GM19023 (cell line): ENCODE data around the gene LHX6.

Source experiments
- ATAC-seq: cut with Tn5 transposase; IDR thresholded peaks from one replicate; pipeline ENCODE4 v1.9.1; 2021; ENCODE audit warnings: mild to moderate bottlenecking, moderate library complexity; ENCODE audit not compliant: unreplicated experiment

The LHX6 gene

DNA sequence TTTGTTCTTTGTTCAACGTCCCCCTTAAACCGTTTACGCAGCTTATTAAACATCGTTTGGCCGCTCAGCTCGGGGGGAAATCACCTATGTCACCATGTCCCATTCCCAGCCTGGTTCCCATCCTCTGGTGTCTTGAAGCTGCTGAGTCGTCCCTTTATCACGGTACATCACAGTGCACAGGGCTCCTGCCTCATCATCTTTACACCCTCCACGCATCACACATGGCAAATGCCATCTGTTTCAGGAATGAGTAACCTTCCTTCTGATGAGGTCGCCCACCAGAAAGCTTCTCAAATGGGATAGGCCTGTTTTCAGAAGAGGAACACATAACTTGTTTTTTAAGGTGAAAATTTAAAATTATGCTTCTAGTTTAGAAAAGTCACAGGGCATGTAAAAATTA is 7.9 kb upstream of the LHX6 start:
- ATAC-seq = no peak

DNA sequence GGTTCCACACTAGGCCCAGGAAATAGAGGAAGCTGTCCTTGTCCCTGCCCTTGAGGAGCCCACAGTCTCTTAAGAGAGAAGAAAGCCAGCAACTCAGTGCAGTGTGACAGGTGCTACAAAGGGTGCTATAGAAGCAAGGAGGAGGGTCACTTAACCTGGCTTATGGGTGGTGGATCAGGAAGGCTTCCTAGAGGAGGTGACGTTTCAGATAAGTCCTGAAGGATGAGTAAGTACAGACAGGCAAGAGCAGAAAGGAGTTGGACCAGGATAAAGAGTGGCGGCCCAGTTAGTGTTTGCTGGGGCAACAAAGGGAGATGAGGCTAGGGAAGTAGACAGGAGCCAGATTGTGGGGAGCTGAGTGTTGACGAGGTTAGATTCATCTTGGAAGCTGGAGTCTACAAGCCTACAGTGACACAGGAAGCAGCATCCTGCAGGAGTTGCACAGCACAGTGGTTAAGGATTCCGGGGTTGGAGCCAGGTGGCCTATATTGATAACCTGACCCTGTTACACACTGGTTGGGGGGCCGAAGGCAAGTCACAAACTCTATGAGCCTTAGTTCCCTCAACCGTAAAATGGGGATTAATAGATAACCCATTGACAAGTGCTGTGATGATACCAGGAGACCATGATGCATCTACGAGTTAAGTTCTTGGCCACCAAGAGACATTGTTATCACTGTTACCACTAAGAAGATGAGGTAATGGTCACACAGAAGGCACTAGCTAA is 5.4 kb upstream of the LHX6 start:
- no peak for ATAC-seq

DNA sequence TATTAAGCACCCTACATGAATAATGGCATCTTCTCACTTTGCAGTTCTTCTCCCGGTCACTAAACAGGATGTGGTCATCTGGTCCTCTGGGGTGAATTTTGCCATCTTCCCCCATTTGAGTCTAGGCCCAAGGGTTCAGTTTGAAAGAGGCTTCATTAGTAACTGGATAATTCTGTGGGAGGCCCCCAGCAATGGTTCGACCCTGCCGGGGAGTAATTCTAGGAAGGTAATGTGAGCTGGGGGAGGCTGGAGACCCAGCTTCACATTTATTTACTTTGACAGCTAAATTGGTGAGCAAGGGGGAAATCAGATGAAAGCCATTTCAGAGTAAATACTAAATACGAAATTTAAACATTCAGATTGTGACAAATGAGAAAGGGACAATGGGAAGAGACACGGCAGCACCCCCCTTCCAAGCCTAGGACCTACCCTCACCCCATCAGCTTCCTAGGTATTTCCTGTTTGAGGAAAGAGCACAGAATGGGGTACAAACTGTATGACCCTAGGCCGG is 4.1 kb upstream of the LHX6 start:
- no peak for ATAC-seq

- no peak for ATAC-seq
Observed at GRCh38 chr9:122229485-122229837, 704 bp upstream of the LHX6 start.

DNA sequence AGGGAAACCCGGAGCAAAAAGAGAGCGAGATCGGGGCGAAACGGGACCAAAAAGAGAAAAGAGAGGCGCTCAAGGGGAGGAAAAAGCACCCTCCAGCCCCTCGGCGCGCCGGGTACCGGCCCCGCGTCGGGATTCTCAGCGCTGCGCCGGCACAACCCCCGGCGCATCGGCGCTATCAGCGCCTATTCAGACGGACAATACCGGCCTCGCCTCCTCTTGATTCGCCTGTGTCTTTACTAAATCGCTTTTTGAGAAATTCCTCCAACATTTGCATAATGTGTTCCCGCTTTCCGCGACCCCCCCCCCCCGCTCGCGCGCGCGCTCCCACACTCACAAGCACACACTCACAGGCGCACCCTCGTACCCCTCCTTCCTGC is 578 bp downstream of the LHX6 start:
- no peak for ATAC-seq

GRCh38 chr9:122227575-122227900 is 1.2 kb downstream of the LHX6 start:
- ATAC-seq = no peak

DNA sequence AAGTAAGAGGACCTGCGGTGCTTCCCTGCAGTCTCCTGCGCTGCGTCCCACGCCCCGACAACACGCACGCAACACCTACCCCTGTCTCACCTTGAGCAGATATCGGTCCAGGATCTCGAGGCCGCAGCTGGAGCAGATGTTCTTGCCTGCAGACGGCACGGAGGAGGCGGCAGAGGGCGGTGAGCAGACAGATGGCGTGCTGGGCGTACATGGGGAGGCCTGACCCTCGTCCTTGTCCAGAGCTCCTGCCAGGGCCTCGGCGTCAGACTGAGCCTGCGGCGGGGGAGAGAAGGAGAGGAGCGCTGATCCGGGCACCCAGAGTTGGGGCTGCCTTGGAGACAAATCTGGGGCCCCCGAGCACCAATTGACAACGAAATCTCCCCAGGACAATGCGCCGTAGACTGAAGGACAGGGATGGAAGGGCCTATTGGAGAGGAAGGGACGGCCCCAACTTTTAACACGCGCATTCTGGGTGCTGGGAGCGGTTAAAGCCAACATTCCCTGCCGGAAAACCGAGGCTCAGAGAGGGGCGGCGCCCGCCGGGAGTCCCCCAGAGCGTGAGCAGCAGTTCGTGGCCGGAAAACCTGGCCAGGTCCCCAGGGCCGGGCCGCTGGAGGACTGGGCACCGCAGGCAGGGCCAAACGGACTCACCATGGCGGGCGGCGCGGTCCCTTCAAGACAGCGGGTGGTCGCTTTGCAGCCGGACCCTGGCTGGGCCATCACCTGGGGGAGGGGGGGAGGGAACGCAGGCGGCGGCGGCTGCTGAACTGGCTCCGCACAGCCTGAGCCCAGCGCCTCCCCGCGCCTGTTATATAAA is 1.8 kb downstream of the LHX6 start:
- no peak for ATAC-seq

DNA sequence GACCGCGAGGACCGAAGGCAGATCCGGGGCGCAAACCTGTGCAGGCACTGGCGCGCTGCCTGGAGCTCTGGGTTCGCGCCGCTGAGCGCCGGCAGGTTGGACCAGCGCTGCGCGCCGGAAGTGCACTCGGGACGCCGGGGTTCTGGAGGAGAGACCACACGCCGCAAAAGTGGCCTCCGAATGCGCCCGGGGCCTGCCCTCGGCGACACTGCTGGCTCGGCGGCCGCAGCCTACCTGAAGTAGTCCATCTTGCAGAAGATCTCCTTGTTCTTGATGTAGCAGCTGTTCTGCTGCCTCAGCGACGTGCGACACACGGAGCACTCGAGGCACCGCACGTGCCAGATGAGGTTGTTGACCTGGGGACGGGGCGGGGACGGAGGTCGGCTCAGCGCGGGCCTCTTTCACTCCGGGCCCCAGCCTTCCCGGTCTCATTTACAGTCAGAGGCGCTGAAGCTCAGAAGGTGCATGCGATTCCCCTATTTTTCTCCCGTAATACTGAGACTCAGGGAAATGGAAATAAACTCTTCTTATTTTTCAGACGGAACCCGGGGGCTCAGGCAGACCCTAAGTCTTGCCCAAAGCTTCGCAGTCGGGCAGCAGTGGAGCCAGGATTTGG is 2.5 kb downstream of the LHX6 start:
- no peak for ATAC-seq

DNA sequence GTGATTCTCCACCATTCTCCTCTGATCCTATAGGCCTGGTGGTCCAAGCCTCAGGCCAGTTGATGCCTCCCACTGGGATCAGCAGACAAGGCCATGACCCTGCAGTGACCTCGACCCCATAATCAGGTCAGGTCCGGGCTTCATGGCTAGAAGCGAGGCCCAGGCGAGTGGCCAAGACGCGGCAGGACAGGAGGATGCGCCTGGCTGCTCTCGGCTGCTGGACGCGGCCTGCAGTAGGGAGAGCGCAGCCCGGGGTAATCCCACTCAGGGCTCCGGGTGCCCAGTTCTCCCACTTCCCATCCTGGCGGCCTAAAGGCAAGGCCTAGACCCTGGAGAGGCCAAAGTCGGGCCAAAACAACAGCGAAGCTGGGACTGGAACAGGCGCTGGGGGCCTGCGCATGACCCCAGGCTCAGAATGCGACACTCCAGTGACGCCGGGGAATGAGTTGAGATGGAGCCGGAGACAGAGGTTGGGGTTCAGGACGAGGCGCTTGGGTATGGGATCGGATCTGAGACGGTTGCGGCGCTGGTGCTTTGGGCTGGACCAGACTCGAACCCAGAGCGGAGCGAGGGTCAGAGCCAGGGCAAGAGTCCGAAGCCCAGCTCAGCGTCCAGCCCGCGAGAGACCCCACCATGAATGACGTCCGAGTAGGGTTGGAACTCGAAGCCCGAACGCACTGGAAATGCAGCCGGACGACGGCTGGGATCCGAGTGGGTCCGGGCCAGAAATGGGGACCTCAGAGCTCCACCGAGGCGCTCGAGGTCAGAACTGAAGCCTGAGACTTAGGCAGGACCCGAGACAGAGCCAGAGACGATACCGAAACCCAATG is 3.2 kb downstream of the LHX6 start:
- no peak for ATAC-seq

DNA sequence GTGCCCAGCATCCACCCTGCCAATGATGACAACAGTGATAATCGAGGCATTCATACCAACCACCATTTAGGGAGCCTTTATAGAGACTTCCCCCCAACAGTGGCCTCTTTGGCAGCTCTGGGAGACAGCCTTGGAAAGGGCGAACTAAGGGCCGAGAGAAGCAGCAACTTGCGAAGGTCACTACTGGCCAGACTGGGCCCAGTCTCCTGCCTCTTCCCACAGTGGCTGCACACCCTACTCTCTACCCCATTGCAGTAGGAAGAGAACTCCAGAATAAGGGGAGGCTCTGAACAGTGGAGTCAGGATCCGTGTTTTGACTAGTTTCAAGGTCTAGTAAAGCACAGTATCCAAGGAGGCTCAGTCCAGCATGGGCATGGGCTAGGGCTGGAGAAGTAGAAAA is 5.3 kb downstream of the LHX6 start:
- no peak for ATAC-seq

DNA sequence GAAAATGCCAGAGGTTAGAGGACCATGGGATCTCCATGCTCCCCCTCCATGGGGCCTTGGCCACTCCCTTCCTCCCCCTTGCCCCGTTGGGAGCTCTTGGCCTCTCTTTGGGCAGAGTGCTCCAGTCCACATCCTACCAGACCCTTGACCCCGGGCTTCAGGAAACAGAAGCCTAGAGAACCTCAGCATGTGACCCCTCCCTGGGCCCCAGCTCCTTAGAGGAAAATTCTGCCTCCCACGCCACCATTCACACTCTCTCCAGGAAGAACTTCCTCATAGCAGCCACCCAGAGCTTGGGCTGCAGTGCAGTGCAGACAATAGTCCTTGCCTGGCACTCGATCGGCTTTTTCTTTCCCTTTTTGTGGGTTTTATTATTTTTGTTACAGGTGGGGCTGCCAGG is 6.0 kb downstream of the LHX6 start:
- no peak for ATAC-seq

DNA sequence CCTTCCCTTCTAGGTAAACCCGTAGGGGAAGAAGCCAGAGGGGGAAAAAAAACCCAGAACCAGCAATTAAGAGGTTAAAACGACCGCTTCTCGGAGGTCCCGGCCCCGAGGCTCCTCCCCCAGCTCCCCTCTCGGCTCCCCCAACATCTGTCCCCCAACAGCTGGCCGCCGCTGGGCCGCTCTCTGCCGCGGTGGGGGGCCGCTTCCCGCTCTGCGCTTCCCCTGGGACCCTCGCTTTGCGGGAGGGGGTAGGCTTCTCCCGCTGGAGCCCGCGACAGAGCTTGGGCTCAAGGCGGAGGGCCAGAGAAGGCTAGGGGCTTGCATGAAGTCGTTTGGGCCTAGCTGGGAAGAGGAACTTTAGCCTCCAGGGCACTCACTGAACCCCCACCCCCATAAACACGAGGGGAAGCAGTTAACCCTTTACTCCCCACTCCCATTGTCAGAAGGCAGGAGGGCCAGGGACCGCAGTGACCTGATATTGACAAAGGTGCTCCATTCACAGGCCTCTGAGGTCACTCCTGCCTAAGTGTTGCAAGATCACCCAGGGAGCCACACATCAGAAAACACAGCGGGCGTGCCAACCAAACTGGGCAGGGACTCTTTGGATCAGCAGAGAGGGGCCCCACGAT is 7.5 kb downstream of the LHX6 start:
- ATAC-seq = no peak

DNA sequence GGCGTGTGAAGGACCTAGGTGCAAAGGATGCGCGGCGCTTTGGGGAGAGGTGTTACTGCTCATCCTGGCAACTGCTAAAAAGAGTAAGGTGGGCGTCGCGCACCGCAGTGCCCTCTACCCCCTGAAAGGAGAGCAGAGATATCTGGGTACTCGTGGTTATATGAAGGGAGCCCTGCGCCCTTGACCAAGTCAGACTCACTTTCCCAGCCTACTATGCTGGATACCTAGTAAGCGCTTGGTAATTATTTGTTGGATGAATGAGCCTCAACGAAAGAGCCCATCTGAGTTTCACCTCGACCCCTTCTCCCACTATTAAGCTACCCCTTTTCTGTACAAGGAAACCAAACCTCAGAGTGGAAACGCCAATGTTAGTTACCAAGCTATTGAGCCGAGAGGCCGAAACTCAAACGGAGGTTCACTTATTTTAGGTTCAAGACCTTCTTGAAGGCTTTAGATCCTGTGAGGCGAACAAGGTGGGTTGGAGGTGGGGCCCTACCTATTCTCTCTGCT is 8.0 kb downstream of the LHX6 start:
- ATAC-seq = no peak

DNA sequence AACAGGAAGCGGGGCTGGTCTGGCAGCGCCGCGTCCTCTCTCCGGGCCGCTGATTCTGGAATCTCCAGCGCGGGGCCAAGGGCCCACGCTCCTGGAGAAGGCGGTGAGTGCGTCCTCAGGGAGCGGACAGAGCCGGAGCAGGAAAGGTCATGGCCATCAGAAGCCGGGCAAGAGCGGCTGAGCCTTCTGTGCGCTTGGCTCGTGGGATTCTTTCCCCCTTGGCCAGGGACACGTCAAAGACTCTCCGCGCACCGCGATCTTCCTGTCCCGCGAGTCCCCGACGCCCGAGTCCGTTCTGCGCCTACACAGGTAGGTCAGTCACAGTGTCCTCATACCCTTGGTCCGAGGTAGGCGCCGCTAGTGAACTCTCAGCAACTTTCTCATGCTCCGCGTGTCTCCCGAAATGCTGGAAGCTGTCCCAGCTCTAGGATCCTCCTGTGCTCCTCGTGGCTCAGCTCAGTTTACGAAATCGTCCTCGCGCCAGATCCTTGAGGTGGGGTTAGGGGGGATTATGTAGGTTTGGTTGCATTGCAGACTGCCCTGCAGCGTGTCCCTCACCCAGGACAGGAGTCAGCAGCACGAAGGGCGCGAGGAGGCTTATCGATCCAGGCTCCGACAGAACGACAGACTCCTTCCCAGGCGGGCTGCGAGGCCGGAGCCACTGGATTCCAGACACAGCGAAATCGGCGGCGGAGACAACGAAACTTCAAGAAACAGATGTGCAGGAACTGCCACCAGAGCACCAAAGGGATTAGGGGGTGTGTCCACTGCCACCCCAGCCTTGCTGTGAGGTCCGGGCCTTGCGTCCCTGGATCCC is 8.7 kb downstream of the LHX6 start:
- ATAC-seq = no peak

GRCh38 chr9:122218935-122219855 is 9.6 kb downstream of the LHX6 start:
- no peak for ATAC-seq

DNA sequence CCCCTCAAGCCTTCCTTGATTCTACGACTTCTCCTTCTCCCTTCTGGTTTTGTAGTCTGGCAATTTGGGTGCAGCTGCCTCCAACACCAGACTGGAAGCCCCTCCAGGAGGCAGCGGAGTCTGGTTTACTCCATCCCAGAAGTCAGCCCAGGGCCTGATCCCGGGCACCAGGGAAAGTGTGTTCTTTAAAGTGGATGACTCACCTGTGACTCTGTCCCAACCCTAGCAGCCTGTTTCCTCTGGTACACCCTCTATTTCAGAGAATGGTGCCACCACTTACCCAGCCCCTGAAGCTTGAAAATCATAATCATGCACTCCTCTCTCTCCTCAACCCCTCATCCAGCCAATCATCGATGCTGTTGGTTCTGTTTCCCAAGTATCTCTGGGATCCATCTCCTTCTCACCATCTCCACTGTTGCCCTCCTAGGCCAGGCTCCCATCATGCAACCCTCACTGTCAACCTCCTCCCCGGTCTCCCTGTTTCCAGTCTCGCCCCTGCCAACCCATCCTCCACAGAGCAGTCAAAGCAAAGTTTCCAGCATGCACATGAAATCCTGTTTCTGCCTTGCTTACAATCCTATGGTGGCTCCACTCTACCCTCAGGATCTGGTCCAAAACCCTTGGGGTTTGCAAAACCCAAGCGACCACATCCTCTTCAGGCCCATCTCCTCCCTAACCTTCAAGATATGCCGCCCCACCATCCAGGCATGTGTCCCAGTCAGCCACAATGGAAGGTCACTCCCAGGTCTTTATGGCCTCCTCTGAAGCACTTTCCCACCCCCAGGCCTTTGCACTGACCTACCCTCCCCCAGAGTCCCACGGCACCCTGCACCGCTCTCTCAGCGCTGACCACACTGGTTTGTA is 10.5 kb downstream of the LHX6 start:
- ATAC-seq = no peak

- no peak for ATAC-seq
Observed at GRCh38 chr9:122217640-122218039, 11.1 kb downstream of the LHX6 start.
